Measurements from ENCODE around the gene RHD.
"Not testable (repeated sequence)": the region's sequence is repeated elsewhere in the genome, so short reads cannot be mapped to it uniquely, and the experiment has no call there.

DNA sequence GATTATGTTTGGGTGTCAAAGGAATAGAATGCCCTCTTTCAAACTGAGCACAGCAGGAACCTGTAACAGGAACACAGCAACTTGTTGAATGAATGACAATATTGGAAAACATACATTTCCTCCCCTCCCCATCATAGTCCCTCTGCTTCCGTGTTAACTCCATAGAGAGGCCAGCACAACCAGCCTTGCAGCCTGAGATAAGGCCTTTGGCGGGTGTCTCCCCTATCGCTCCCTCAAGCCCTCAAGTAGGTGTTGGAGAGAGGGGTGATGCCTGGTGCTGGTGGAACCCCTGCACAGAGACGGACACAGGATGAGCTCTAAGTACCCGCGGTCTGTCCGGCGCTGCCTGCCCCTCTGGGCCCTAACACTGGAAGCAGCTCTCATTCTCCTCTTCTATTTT, at the start of gene RHD:
- TF ChIP-seq, protein P1, sequence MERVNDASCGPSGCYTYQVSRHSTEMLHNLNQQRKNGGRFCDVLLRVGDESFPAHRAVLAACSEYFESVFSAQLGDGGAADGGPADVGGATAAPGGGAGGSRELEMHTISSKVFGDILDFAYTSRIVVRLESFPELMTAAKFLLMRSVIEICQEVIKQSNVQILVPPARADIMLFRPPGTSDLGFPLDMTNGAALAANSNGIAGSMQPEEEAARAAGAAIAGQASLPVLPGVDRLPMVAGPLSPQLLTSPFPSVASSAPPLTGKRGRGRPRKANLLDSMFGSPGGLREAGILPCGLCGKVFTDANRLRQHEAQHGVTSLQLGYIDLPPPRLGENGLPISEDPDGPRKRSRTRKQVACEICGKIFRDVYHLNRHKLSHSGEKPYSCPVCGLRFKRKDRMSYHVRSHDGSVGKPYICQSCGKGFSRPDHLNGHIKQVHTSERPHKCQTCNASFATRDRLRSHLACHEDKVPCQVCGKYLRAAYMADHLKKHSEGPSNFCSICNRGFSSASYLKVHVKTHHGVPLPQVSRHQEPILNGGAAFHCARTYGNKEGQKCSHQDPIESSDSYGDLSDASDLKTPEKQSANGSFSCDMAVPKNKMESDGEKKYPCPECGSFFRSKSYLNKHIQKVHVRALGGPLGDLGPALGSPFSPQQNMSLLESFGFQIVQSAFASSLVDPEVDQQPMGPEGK (CRISPR knock-in tag; IDR thresholded peaks at IDR 0.05; ENCODE audit: borderline replicate concordance), result not testable (repeated sequence)
- TF ChIP-seq ZNF70 (CRISPR knock-in tag; IDR thresholded peaks at IDR 0.05); CREB5 (CRISPR knock-in tag; IDR thresholded peaks at IDR 0.05; ENCODE audit: low read depth); CSDC2 (CRISPR knock-in tag; IDR thresholded peaks at IDR 0.05); ZFP3 (CRISPR knock-in tag; IDR thresholded peaks at IDR 0.05); ZFP30 (CRISPR knock-in tag; IDR thresholded peaks at IDR 0.05); SNAI2 (CRISPR knock-in tag; IDR thresholded peaks at IDR 0.05); TOX (CRISPR knock-in tag; IDR thresholded peaks at IDR 0.05; ENCODE audit: borderline replicate concordance); ARNTL (CRISPR knock-in tag; IDR thresholded peaks at IDR 0.05; ENCODE audit: borderline replicate concordance, low read depth); RARB (CRISPR knock-in tag; IDR thresholded peaks at IDR 0.05); ISL1 (CRISPR knock-in tag; IDR thresholded peaks at IDR 0.05); ZC3H10 (CRISPR knock-in tag; IDR thresholded peaks at IDR 0.05); OSR1 (CRISPR knock-in tag; IDR thresholded peaks at IDR 0.05): not testable (repeated sequence)
- TF ChIP-seq, protein P2, sequence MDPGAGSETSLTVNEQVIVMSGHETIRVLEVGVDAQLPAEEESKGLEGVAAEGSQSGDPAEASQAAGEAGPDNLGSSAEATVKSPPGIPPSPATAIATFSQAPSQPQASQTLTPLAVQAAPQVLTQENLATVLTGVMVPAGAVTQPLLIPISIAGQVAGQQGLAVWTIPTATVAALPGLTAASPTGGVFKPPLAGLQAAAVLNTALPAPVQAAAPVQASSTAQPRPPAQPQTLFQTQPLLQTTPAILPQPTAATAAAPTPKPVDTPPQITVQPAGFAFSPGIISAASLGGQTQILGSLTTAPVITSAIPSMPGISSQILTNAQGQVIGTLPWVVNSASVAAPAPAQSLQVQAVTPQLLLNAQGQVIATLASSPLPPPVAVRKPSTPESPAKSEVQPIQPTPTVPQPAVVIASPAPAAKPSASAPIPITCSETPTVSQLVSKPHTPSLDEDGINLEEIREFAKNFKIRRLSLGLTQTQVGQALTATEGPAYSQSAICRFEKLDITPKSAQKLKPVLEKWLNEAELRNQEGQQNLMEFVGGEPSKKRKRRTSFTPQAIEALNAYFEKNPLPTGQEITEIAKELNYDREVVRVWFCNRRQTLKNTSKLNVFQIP (CRISPR knock-in tag; IDR thresholded peaks at IDR 0.05; ENCODE audit: borderline replicate concordance, low read depth), result not testable (repeated sequence)
